Mammary epithelial cell (primary cell): ENCODE measurements around the gene SAPCD1.

ENCODE experiments used
- EZH2 ChIP-seq: IDR thresholded peaks from 2 replicates; pipeline ENCODE4 v1.6.1; 2012; ENCODE audit warnings: low read length, inconsistent platforms, borderline replicate concordance
- TF ChIP-seq, protein P1 (sequence below), 2 donors: IDR thresholded peaks in 1 of 2; conservative IDR thresholded peaks in 1 of 2; 2 replicates each; pipeline ENCODE4 v1.5.1; 2011 to 2012; ENCODE audit warnings: inconsistent platforms in 2 of 2, low read length in 2 of 2, mild to moderate bottlenecking in 2 of 2, control low read depth in 1 of 2, low read depth in 1 of 2; ENCODE audit not compliant: insufficient read depth in 1 of 2; ENCODE audit errors: extremely low read depth in 1 of 2

DNA sequence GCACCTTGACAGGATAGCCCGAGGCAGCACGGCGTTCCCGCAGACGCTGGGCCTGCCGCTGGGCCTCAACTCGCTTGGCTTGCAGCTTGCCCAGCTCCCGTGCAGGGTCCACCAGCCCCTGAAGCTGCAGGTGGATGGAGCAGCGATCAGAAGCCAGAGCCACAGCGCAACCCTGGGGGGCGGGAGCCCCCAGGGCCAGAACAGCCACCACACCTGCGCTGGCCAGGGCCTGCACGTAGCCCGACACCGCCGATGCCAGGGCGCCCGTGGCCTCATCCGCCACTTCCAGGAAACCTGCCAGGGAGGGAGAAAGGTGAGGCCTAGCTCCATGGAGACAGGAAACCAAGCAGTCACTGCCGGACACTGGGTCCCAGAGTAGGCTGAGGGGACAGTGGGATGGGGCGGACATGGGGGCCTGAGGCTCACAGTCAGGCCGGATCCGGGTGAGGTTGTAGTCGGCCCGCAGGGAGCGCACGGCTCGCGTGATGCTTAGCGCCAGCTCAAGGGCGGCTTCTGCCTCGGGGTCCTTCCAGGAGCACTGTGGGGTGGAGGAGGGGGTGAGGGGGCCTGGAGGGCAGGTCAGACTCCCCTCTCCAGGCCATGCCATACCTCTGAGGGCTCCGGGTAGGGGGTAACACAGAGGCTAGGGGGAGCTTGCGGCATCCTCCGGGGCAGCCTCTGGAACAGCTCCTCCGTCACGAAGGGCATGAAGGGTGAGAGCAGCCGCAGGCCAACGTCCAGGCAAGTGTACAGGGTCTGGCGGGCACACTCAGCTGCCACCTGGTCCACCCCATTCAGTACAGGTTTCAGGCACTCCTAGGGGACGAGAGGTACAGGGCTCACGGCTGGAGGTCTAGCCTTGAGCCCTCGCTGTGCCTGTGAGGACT is 16.8 kb downstream of the SAPCD1 start:
- TF ChIP-seq, protein P1, sequence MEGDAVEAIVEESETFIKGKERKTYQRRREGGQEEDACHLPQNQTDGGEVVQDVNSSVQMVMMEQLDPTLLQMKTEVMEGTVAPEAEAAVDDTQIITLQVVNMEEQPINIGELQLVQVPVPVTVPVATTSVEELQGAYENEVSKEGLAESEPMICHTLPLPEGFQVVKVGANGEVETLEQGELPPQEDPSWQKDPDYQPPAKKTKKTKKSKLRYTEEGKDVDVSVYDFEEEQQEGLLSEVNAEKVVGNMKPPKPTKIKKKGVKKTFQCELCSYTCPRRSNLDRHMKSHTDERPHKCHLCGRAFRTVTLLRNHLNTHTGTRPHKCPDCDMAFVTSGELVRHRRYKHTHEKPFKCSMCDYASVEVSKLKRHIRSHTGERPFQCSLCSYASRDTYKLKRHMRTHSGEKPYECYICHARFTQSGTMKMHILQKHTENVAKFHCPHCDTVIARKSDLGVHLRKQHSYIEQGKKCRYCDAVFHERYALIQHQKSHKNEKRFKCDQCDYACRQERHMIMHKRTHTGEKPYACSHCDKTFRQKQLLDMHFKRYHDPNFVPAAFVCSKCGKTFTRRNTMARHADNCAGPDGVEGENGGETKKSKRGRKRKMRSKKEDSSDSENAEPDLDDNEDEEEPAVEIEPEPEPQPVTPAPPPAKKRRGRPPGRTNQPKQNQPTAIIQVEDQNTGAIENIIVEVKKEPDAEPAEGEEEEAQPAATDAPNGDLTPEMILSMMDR (conservative IDR thresholded peaks at IDR 0.05 in 1 of 2, IDR thresholded peaks at IDR 0.05 in 1 of 2; ENCODE audit: extremely low read depth in 1 of 2, insufficient read depth in 1 of 2, low read depth in 1 of 2, low read length in 2 of 2), result no peak
- no peak for TF ChIP-seq EZH2
